HL-60/S4 (cell line): ENCODE measurements around the gene FAM83C.

Source experiments
- in situ Hi-C: fragments of 300-500 bp; cut with MboI; formaldehyde crosslinking; loops from 2 replicates; pipeline ENCODE4 v1.14.3; 2022; ENCODE audit warnings: low sequenced_read_pairs

Gene FAM83C

DNA sequence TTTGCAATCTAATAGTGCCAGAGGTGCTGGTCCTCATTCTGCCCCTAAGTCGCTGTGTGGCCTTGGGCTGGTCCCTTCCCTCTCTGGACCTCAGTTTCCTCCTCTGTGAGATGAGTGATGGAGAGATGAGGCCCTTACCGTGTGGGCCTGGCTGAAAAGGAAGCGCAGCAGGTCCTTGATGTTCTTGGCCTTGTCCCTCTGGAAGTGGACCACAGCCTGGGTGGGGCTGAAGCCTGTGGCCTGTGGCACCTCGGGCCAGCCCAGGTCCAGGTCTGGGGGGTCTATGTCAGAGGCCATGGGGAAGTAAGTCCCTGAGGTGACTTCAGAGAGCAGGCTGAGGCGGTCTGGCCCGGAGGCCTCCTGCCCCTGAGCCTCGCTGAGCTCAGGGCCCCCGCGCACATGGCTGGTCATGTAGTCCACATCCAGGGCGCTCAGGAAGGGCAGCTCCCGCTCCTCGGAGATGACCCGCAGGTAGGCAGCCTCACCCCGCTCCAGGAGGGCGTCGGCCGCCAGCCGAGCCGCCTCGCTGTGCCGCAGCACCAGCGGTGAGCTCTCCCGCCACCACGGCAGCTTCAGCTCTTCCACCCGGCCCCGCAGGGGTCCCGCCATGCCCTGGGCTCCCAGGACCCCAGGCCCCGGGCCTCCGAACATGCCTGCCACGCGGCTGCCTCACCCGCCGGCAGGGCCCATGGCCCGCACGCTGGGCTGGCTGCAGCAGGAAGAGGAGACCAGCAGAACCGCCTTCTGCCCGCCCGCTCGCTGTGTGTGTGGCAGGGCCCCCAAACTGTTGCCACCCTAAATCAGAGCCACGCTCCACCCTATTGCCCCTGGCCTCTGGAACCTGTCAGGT is at the start of gene FAM83C:
FAM83C (minus strand) TSS at position 772 of the 850 bp plus-strand sequence; CDS start at position 651, 121 bp downstream.
- in situ Hi-C loops, result no loop called here

- in situ Hi-C loops, result no loop called here
These were observed 49.3 kb upstream of the FAM83C start for GRCh38 chr20:35341366-35342028.

DNA sequence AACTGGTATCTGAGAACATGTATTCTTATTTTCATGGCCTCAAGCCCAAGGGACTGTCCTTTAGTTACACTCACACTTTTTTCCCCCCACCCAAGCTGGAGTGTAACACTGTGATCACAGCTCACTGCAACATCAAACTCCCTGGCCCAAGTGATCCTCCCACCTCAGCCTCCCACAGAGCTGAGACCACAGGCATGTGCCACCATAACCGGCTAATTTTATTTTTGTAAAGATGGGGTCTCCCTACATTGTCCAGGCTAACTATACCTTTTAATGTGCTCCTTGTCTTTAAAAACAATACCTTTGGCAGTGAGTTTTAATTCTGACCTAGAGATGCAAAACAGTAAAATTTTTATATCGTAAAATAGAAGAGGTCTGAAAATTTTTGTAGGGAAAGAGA is 48.2 kb upstream of the FAM83C start:
- in situ Hi-C loops, result no loop called here

DNA sequence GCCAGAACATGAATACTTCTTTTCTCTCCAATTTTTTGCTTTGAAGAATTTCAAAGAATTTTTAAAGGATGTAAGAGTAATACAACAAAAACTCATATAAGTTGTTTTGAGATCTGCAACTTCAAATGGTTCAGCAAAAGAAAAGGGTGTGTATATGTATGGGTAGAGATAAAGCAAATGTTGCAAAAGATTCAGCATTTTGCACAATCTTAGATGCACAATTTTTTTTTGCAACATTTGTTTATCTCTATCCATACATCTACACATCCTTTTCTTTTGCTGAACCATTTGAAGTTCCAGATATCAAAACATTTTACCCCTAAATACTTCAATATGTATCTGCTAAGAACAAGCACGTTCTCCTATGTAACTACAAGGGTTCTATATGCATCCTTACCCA is 47.4 kb upstream of the FAM83C start:
- in situ Hi-C loops, result no loop called here

GRCh38 chr20:35339007-35339406 is 46.8 kb upstream of the FAM83C start:
- in situ Hi-C loops, result no loop called here

- in situ Hi-C loops, result no loop called here
These were observed 42.3 kb upstream of the FAM83C start for GRCh38 chr20:35334311-35335101.

DNA sequence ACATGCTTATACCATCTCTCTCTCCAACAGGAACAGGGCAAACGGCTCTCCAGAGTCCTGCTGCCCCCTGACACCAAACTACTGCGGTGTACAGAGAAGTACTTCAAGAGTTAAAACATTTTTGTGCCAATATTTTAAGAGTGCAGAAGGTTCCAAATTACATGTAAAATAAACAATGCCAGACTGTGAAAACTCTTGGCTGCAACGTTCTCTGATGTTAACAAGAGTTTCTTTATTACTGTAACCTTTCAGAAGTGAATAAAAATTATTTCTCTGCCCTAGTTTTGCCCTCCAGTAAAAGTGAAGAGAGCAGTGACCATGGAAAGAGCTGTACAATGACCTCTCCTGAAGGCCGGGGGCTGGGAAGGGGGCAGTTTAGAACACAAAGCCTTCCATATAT is 41.4 kb upstream of the FAM83C start:
- in situ Hi-C loops, result no loop called here

DNA sequence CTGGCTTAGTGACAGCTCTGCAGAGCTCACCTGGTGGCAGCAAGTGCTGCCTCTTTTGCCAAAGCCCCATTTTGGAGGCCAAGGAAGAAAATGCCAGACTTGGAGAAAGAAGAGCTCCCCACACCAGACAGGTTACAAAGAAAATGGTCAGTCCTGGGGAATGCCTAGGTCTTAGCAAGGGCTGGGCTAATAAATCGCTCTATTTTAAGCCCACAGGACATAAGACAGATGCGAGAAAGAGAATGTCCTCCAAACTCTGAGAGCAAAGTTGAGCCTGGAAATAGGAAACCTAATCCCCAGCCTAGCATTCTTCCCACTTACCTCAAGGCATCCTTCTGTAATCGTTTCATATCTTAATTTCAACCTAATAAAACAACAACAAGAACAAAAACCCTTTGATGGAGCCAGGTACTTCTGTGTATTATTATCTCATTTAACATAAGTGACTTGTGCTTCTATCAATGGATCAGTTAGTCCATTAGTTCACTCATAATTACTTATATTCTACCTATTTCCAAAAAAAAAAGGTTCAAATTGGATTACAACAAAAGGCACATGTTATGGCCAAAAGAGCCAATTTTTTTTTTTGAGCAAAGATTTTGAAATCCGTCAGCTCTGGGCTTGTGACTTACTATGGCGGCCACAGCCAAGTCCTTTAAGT is 40.4 kb upstream of the FAM83C start:
- in situ Hi-C loops, result no loop called here

DNA sequence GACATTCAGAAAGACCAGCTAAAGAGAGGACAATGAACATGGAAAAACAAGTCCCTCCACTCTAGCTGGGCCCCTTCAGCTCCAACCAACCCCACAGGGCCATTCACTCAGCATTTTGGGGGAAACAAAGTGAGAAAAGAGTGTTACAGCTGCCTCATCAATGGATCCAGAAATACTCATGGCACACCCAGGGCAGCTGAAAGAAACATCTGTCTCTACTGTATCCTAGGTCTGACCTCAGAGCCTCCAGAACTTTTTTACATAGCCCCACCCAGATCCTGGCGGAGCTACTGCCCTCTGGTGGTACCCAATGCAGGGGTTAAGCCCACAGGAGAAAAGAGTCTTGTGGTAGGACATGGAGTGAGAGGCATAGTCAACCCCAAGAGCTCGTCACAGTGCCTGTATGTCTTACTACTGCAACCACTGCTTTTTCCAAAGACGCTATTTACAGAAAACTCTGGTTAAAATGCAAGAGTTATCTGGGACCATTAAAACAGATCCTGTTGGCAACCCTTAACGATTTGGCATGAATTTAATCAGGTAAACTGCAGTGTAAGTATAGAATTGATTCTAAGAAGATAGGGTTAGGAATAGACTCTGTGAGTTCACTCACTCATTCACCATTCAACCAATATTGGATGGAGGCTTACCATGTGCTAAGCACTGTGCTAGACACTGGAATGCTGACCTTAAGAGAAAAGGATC is 37.4 kb upstream of the FAM83C start:
- in situ Hi-C loops, result no loop called here

DNA sequence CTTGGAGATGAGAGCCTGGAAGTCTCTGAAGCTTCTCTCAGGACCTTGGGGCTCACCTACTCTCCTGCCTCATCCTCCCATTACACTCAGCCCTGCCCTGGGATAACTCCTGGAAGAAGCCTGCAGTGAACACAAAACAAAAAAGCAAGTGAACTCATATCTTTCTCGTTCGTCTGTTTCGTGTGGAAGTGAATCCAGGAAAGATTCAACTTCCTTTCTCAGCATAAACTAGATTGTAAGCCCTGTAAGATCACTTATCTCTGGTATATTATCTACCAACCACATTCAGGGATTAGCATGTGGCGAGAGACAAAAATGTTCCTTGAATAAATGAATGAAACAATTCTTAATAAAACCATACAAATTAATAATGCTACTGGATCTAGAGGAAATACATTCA is 36.5 kb upstream of the FAM83C start:
- in situ Hi-C loops, result no loop called here

DNA sequence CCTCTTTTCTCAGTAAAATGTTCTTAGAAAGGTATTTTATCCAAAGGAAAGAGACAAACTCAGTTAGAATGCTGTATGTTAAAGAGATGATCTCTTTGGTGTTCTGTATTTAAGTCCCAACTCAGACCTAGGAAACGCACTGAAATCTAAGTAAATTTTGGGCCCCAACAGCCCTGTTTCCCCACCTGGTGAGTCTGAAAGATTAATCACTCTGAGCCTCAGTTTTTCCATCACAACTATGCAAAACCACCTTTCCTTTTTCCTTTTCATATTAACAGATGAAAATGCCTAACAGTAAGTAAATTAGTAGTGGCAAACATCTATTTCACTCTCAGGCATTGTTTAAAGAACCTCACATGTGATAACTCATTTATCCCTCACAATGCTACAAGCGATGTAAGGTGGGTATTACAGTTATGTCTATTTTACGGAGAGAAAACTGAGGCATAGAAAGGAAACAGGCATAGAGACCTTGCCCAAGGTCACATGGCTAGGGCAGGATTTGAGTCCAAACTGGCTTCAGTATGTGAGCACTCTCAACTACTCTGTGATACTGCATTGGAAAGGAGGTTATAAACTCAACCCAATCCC is 36.0 kb upstream of the FAM83C start:
- in situ Hi-C loops, result no loop called here

DNA sequence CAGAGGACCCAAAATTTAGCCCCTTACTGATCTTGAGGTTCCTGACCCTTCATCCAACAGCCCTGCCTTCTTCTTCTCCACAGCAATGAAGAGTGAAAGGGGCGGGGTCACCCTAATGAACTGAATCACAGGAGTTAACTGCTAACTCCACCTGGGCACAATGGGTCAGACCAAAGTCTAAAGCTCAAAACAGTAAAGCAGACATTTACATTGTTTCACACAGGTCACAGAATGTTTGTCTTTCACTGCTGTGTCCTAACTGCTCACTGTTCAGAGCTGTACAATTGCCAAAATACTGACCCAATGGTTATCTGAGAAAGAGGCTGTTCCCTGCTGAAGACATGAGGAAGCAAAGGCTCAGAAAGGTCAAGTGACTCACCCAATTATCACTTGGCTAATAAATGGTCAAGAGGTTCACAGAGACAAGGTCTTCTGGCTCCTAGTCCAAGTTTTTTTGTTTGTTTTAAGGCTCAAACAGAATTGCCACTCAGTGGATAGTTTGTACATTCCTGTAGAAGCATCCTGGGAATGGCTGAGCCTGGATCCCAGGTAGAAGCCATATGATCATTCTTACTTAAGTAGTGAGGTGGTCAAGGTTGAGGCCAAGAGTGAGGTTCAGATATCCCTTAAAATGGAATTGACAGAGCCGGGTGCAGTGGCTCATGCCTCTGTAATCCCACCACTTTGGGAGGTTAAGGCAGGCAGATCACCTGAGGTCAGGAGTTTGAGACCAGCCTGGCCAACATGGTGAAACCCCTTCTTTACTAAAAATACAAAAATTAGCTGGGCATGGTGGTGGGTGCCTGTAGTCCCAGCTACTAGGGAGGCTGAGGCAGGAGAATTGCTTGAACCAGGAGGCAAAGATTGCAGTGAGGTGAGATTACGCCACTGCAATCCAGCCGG is 35.1 kb upstream of the FAM83C start:
- in situ Hi-C loops, result no loop called here

DNA sequence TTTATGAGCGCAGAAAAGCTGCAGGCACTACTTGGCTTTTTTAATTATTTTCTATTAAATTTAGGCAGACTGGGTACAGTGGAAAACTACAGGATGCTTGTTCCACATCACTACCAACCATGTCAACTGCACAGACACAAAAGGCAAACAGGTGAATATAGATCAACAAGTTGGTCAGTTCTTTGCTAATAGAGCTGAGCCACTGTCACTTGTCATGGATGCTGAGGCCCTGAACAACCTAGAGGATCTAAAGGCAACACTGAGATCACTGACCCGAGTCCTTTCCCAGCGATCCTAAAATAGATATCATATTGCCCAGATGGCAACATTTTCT is 34.5 kb upstream of the FAM83C start:
- in situ Hi-C loops, result no loop called here

DNA sequence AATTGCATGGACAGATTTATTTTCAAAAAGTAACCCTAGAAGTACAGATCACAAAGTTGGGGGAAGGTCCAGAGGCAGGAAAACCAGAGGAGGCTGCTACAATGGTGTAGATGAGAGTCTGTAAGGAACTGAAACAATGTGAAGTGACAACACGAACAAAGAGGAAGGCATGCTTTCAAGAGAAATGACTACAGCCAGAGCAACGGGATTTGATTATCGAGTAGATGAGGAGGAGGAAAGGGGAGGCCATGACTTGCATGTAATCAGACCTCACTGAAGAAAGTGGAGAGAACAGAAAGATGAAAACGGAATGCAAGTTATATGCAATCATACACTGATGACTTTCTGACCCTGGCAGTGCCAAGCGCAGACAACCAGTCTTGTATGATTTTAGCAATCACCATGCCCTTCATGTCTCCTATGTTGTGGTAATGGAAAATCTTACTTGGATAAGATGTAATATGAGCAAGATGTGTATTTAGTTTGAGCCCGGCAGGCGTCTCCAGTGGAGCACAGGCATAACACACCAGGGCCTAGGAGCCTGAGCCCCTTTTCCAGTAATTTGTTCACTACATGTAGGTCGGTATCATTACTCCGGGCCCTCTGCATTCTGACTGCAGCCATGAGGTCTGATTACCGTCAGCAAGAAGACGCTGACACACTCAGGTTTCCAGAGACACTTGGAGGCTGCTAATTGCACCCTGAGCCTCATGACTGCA is 34.0 kb upstream of the FAM83C start:
- in situ Hi-C loops, result no loop called here

DNA sequence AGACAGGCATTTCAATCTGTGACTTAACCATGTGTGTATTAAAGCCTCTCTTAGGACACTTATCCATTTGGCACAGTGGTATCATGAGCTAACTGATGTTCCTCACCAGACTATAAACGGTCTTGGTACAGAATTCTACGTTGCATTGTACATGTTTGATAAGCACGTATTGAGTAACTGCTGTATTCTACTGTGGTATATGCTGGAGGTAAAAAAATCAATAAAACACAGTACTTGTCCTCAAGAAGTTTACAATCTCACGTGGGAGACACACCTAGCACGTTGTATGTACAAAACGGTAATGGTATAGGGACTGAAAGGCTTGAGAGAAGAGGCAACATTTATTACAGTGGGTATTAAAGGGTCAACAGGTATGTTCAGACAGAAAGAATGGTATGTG is 33.2 kb upstream of the FAM83C start:
- in situ Hi-C loops, result no loop called here

DNA sequence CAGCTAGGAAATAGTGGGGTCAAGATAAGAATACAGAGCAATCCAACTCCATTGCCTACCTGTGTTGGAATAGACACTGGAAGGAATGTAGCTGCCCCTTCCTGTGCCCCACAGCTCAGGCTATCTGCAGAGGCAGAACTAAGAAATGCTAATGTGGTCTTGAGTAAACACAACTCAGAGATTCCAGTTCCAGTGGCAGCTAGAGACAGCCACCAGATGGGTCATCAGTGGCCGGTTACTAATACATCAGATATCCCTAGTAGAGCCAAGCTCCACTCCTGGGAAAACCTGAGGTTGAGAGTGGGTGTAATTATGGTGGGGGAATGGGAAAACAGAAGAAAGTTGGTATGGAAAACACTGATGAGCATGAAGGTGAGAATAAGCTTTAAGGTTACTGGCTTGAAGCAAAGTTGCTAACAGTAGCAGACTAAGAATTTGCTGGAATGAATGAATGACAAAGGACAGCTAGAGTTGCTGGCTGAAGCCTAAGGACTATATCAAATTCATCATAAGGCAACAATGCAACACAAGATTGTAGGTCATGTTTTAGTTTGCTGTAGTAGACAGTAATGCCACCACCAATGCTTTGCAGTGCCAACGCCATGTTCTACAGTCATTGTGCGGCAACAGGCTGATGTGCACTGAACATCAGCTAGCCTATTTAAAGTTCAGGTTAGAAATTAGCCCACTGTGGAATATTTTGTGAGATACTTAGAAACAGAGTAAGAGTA is 28.3 kb upstream of the FAM83C start:
- in situ Hi-C loops, result no loop called here

GRCh38 chr20:35319871-35320197 is 27.6 kb upstream of the FAM83C start:
- in situ Hi-C loops, result no loop called here
